ENCODE results near the gene MOB1B.

DNA sequence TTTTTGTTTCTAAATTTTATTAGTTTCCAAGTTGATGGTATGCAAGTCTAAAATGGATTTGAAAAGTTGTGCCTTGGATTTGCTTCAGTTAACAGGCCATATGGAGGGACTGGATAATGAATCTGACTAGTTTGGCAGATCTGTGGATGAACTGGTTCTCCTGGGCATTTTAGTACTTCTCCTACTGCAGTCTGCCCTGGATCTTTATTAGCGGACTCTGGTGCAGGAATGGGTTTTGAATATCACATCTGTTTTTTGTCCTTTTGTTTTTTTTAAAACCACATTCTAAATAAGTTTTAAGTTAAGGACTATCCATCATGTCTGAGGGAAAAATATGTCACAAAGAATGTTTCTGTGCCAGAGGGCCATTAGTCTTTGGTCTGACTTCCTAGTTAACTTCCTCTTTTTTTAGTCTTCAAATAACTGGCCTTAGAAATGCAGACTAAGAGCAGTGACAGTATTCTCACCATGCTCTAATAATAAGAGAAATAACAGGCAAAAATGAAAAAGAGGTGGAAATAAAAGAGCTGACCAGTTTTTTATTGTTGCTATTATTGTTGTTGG, 77.4 kb downstream of the MOB1B start:
- no peak for TF ChIP-seq POLR2A (IDR thresholded peaks at IDR 0.05; ENCODE audit: borderline replicate concordance, extremely low read depth, insufficient read depth, insufficient read length)
- TF ChIP-seq, protein P1, sequence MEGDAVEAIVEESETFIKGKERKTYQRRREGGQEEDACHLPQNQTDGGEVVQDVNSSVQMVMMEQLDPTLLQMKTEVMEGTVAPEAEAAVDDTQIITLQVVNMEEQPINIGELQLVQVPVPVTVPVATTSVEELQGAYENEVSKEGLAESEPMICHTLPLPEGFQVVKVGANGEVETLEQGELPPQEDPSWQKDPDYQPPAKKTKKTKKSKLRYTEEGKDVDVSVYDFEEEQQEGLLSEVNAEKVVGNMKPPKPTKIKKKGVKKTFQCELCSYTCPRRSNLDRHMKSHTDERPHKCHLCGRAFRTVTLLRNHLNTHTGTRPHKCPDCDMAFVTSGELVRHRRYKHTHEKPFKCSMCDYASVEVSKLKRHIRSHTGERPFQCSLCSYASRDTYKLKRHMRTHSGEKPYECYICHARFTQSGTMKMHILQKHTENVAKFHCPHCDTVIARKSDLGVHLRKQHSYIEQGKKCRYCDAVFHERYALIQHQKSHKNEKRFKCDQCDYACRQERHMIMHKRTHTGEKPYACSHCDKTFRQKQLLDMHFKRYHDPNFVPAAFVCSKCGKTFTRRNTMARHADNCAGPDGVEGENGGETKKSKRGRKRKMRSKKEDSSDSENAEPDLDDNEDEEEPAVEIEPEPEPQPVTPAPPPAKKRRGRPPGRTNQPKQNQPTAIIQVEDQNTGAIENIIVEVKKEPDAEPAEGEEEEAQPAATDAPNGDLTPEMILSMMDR (IDR thresholded peaks at IDR 0.05 in 2 of 3, conservative IDR thresholded peaks at IDR 0.05 in 1 of 3; ENCODE audit: borderline replicate concordance in 1 of 3, insufficient read depth in 1 of 3, low read depth in 2 of 3, low read length in 2 of 3): no peak
- TF ChIP-seq, protein P2, sequence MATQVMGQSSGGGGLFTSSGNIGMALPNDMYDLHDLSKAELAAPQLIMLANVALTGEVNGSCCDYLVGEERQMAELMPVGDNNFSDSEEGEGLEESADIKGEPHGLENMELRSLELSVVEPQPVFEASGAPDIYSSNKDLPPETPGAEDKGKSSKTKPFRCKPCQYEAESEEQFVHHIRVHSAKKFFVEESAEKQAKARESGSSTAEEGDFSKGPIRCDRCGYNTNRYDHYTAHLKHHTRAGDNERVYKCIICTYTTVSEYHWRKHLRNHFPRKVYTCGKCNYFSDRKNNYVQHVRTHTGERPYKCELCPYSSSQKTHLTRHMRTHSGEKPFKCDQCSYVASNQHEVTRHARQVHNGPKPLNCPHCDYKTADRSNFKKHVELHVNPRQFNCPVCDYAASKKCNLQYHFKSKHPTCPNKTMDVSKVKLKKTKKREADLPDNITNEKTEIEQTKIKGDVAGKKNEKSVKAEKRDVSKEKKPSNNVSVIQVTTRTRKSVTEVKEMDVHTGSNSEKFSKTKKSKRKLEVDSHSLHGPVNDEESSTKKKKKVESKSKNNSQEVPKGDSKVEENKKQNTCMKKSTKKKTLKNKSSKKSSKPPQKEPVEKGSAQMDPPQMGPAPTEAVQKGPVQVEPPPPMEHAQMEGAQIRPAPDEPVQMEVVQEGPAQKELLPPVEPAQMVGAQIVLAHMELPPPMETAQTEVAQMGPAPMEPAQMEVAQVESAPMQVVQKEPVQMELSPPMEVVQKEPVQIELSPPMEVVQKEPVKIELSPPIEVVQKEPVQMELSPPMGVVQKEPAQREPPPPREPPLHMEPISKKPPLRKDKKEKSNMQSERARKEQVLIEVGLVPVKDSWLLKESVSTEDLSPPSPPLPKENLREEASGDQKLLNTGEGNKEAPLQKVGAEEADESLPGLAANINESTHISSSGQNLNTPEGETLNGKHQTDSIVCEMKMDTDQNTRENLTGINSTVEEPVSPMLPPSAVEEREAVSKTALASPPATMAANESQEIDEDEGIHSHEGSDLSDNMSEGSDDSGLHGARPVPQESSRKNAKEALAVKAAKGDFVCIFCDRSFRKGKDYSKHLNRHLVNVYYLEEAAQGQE (IDR thresholded peaks at IDR 0.05; ENCODE audit: low read depth): no peak
- TF ChIP-seq POLR2AphosphoS5 (IDR thresholded peaks at IDR 0.05; ENCODE audit: low read depth, low read length): no peak
- TF ChIP-seq RAD21 (IDR thresholded peaks at IDR 0.05; ENCODE audit: low read depth): no peak
- TF ChIP-seq, protein P3, sequence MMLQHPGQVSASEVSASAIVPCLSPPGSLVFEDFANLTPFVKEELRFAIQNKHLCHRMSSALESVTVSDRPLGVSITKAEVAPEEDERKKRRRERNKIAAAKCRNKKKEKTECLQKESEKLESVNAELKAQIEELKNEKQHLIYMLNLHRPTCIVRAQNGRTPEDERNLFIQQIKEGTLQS (IDR thresholded peaks at IDR 0.05): no peak
- no peak for TF ChIP-seq EZH2 (IDR thresholded peaks at IDR 0.05)
- no peak for TF ChIP-seq CEBPB (IDR thresholded peaks at IDR 0.05; ENCODE audit: low read depth)
- no peak for TF ChIP-seq CBX3 (IDR thresholded peaks at IDR 0.05; ENCODE audit: low read depth)

Measured in HCT116 (cell line).